DOHH2 (cell line): ENCODE data around the gene TMPRSS13.

Source experiments
- H3F3A ChIP-seq: fragments of 200-600 bp; sonication (generic), shearing (Covaris generic); 2 replicates; pipeline ENCODE4 v1.6.0; 2016; ENCODE audit warnings: antibody characterized with exemption, mild to moderate bottlenecking; ENCODE audit not compliant: control insufficient read depth, insufficient read depth
- H3K27ac ChIP-seq: fragments of 200-600 bp; sonication (generic); 2 replicates; pipeline ENCODE4 v1.5.1; 2014; ENCODE audit warnings: low read depth, mild to moderate bottlenecking, low read length, moderate library complexity
- H3K27me3 ChIP-seq: fragments of 200-600 bp; sonication (generic); 2 replicates; pipeline ENCODE4 v1.6.1; 2014; ENCODE audit warnings: mild to moderate bottlenecking, low read length, mixed read lengths; ENCODE audit not compliant: control insufficient read depth
- H3K36me3 ChIP-seq: fragments of 200-600 bp; sonication (generic); 2 replicates; pipeline ENCODE4 v1.6.1; 2014; ENCODE audit warnings: mild to moderate bottlenecking, low read length, moderate library complexity, mixed read lengths; ENCODE audit not compliant: control insufficient read depth
- H3K4me1 ChIP-seq: fragments of 200-600 bp; sonication (generic); 2 replicates; pipeline ENCODE4 v1.6.1; 2014; ENCODE audit warnings: mild to moderate bottlenecking, low read length, mixed read lengths; ENCODE audit not compliant: control insufficient read depth
- H3K4me2 ChIP-seq: fragments of 200-600 bp; sonication (generic); 2 replicates; pipeline ENCODE4 v1.6.0; 2014; ENCODE audit warnings: mild to moderate bottlenecking, low read length, moderate library complexity
- H3K4me3 ChIP-seq: fragments of 200-600 bp; sonication (generic); 2 replicates; pipeline ENCODE4 v1.5.1; 2014; ENCODE audit warnings: mild to moderate bottlenecking, low read length, mixed read lengths
- H3K79me2 ChIP-seq: fragments of 200-600 bp; sonication (generic); 2 replicates; pipeline ENCODE4 v1.6.1; 2014; ENCODE audit warnings: mild to moderate bottlenecking, low read length, mixed read lengths; ENCODE audit not compliant: control insufficient read depth
- H3K9me2 ChIP-seq: fragments of 200-600 bp; sonication (generic); replicated peaks from 2 replicates; pipeline ENCODE4 v1.6.1; 2014; ENCODE audit warnings: mild to moderate bottlenecking, low read length, mixed read lengths; ENCODE audit not compliant: control insufficient read depth
- H3K9me3 ChIP-seq: fragments of 200-600 bp; sonication (generic); 2 replicates; pipeline ENCODE4 v1.6.1; 2014; ENCODE audit warnings: antibody characterized with exemption, low read length, mixed read lengths; ENCODE audit not compliant: control insufficient read depth, insufficient read depth
- H4K20me1 ChIP-seq: fragments of 200-600 bp; sonication (generic); 2 replicates; pipeline ENCODE4 v1.6.0; 2014; ENCODE audit warnings: low read depth, mild to moderate bottlenecking, antibody characterized with exemption, low read length, moderate library complexity; ENCODE audit not compliant: control insufficient read depth, insufficient read depth
- CTCF ChIP-seq: fragments of 200-600 bp; sonication (generic); IDR thresholded peaks from one replicate; pipeline ENCODE4 v1.5.1; 2014; ENCODE audit warnings: antibody characterized with exemption, mild to moderate bottlenecking, low read depth, low read length; ENCODE audit not compliant: poor library complexity, severe bottlenecking
- EZH2phosphoT487 ChIP-seq: fragments of 200-600 bp; sonication (generic); IDR thresholded peaks from 2 replicates; pipeline ENCODE4 v1.6.1; 2017; ENCODE audit warnings: borderline replicate concordance, mild to moderate bottlenecking, antibody characterized with exemption, low read length, moderate library complexity, mixed read lengths

Gene TMPRSS13

GRCh38 chr11:117931331-117931950 is 2.2 kb upstream of the TMPRSS13 start:
- H3K9me2 ChIP-seq, result no peaks in the 10 kb centered on the region
- TF ChIP-seq CTCF (no peak), EZH2phosphoT487 (no peak)
- H3K9me3 ChIP-seq, result no peaks in the 10 kb centered on the region
- H3K27me3 ChIP-seq, result no peaks in the 10 kb centered on the region
- no peaks in the 10 kb centered on the region for H3K36me3 ChIP-seq
- peaks cover 64% of the 10 kb centered on the region for H3K4me1 ChIP-seq
- H3K79me2 ChIP-seq, result no peaks in the 10 kb centered on the region
- no peak overlapping the region for H3K4me3 ChIP-seq
- H3K4me2 ChIP-seq, result peak overlapping the region; percentile 43
- no peaks in the 10 kb centered on the region for H4K20me1 ChIP-seq
- H3K27ac ChIP-seq, result no peak overlapping the region
- H3F3A ChIP-seq, result peaks cover under 1% of the 10 kb centered on the region; the same call in 1 of the 2 replicates

GRCh38 chr11:117930668-117931330 is 1.6 kb upstream of the TMPRSS13 start:
- H3K4me1 ChIP-seq, result peaks cover 58% of the 10 kb centered on the region

DNA sequence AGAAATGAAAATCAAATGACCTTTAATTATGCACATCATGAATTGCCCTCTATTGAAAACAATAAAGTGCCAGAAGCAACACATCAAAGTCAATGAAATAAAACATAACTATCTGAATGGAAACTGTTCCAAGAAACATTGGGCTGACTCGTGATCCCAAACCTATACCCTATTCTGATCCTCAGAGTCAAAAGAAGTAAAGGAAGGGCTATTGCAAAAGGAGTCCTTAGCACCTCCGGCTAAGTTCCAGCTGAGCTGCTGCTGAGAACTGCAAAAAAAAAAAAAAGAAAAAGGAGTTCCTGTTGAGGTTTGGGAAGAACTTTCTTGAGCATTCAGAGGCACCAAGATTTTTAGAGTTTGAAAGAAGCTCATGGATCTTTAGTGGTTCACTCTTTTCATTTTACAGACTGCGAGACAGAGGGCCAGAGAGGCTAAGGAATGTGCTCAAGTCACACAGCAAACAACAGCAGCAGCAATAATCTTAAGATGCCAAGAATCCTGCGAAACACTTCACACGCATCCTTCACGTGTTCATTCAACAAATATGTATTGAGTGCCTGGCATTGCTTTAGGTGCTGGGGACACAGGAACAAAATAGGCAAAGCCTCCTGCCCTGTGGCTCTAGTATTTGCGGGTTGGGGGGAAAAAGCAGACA is 841 bp upstream of the TMPRSS13 start:
- H3K79me2 ChIP-seq, result no peaks in the 10 kb centered on the region
- H3K27ac ChIP-seq, result no peak overlapping the region
- no peaks in the 10 kb centered on the region for H3K9me3 ChIP-seq
- no peaks in the 10 kb centered on the region for H4K20me1 ChIP-seq
- H3K9me2 ChIP-seq, result no peaks in the 10 kb centered on the region
- 0 out of 2 replicates have a peak overlapping the region, but pooled peaks have one; percentile 3 for H3K4me3 ChIP-seq
- H3K36me3 ChIP-seq, result no peaks in the 10 kb centered on the region
- no peak for TF ChIP-seq EZH2phosphoT487
- TF ChIP-seq CTCF, result no peak
- no peaks in the 10 kb centered on the region for H3K27me3 ChIP-seq
- peaks cover 51% of the 10 kb centered on the region for H3K4me1 ChIP-seq
- H3K4me2 ChIP-seq, result peak overlapping the region; percentile 43
- no peaks in the 10 kb centered on the region; the same call in 1 of the 2 replicates for H3F3A ChIP-seq

More at GRCh38 chr11:117930668-117931330, 1.6 kb upstream of the TMPRSS13 start:
- H3K9me2 ChIP-seq, result no peaks in the 10 kb centered on the region
- 0 out of 2 replicates have a peak overlapping the region, but pooled peaks have one; percentile 3 for H3K4me3 ChIP-seq
- H3K9me3 ChIP-seq, result no peaks in the 10 kb centered on the region
- H3K27ac ChIP-seq, result peak overlapping the region; percentile 17; the same call in 1 of the 2 replicates
- no peaks in the 10 kb centered on the region for H3K79me2 ChIP-seq
- H3F3A ChIP-seq, result no peaks in the 10 kb centered on the region; the same call in 1 of the 2 replicates
- H3K27me3 ChIP-seq, result no peaks in the 10 kb centered on the region
- no peaks in the 10 kb centered on the region for H4K20me1 ChIP-seq
- TF ChIP-seq CTCF (no peak), EZH2phosphoT487 (no peak)
- no peaks in the 10 kb centered on the region for H3K36me3 ChIP-seq
- peak overlapping the region; percentile 43 for H3K4me2 ChIP-seq
